ENCODE results near the gene ARHGAP25.

DNA sequence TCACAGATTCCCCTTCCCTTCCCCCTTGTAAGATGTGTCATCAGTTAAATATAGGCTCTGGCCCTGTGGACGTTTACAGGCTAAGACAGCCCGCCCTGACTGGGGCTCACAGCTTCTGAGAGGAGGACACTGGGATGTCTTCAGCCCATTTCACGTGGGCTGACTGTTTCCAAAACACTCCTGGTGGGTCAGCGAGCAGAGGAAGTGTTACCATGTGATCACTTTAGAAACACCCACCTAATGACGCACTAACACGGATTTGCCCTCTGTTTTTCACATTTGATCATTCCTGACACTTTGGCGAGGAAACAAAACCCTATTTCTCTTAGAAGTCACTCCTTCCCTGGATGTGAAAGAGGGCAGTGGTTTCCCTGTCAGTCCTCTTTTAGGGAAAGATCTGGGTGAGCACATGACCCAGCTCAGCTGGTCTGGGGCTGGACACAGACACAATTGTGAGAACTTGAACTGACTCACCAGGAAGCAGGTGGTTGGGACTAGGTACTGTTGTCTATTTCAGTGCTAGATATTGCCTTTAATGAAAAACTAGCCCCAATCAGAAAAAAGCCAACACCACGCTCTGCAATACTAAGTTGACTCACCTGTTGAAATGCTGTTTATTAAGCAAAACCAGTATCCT, 97.7 kb downstream of the ARHGAP25 start:
- TF ChIP-seq POLR2AphosphoS5 (IDR thresholded peaks at IDR 0.05) (peak; percentile 49 to 66), CTCF (IDR thresholded peaks at IDR 0.05) (no peak), EP300 (IDR thresholded peaks at IDR 0.05) (no peak), POLR2A (IDR thresholded peaks at IDR 0.05; ENCODE audit: low read depth) (no peak)

Measured in esophagus muscularis mucosa (tissue), 4 donors.